Mesothelial cell of epicardium (in vitro differentiated cells): Measurements from ENCODE around the gene APH1A. TPM values are rescaled to one million over a fixed set of nuclear protein-coding genes. Genes with fewer than 3 reads are reported as not detected.
"Not testable (repeated sequence)": the region's sequence is repeated elsewhere in the genome, so short reads cannot be mapped to it uniquely, and the experiment has no call there.

Source experiments
- DNase-seq, 2 experiments: peaks; one replicate each; pipeline ENCODE4 v3.0.0; 2021; ENCODE audit warnings: low spot score in 2 of 2; ENCODE audit not compliant: unreplicated experiment in 2 of 2
- H3K27ac Mint-ChIP-seq: 2 replicates; pipeline ENCODE4 v1.8.0; 2021; ENCODE audit warnings: mixed read lengths
- H3K27me3 Mint-ChIP-seq: 2 replicates; pipeline ENCODE4 v1.8.0; 2021; ENCODE audit warnings: low read depth, mixed read lengths
- H3K36me3 Mint-ChIP-seq: 2 replicates; pipeline ENCODE4 v1.8.0; 2021; ENCODE audit warnings: mixed read lengths
- H3K4me1 Mint-ChIP-seq: 2 replicates; pipeline ENCODE4 v1.8.0; 2021; ENCODE audit warnings: mixed read lengths
- H3K4me3 Mint-ChIP-seq: 2 replicates; pipeline ENCODE4 v1.8.0; 2021; ENCODE audit warnings: mild to moderate bottlenecking, moderate library complexity, mixed read lengths
- H3K9me3 Mint-ChIP-seq: 2 replicates; pipeline ENCODE4 v1.8.0; 2021; ENCODE audit warnings: mixed read lengths
- total RNA-seq: library from RNA; stranded (reverse); gene quantifications from 3 replicates; pipeline ENCODE4 v1.2.1, GENCODE V29; 2021
- TF ChIP-seq, protein P1 (sequence below): fragments of 200-600 bp; sonication (generic); IDR thresholded peaks from one replicate; pipeline ENCODE4 v1.5.0; 2021; ENCODE audit warnings: antibody characterized with exemption; ENCODE audit not compliant: unreplicated experiment

The APH1A gene
- total RNA-seq, 1 donor from 2014 or later: 138 TPM

DNA sequence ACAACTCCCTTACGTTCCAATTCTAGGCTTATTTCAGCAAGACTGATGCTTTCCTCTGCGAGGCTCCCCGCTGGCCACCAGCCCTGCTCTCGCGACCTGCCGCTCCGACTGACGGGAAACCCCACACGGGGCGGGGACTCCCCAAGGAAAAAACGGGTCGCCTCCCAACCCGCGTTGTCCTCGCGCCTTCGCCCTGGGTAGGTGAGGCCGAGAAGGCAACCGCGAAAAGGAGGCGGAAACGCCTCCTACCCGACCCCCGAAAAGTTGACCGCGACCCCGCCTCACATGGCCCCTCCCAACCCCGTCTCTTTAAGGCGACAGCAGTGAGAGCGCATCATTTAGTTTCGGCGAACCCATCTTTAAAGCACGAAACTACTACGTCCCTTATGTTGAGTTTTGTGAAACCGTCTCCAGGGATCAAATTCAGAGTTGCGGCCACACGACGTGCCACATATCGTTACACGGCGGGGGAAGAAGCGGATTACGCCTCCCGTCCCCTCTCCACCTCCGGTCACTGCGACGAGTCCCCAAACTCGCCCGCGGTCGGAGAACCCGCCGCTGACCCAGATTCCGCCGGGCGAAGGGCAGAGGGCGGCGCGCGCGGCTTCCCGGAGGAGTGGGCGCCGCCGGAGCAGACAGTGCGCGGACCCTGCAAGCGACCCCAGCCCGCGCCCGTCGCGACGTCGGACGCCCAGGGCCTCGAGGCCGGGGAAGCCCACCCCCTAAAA, 34.1 kb downstream of the APH1A start:
- H3K4me1 Mint-ChIP-seq: peaks cover 15% of the 10 kb centered on the region
- H3K27me3 Mint-ChIP-seq: no peaks in the 10 kb centered on the region
- H3K36me3 Mint-ChIP-seq: no peaks in the 10 kb centered on the region
- H3K9me3 Mint-ChIP-seq: no peaks in the 10 kb centered on the region
- peak overlapping the region; percentile 98 for H3K27ac Mint-ChIP-seq
- H3K4me3 Mint-ChIP-seq: no peak overlapping the region
- DNase-seq: peak in 1 of 2 experiments; percentile 62
- TF ChIP-seq, protein P1, sequence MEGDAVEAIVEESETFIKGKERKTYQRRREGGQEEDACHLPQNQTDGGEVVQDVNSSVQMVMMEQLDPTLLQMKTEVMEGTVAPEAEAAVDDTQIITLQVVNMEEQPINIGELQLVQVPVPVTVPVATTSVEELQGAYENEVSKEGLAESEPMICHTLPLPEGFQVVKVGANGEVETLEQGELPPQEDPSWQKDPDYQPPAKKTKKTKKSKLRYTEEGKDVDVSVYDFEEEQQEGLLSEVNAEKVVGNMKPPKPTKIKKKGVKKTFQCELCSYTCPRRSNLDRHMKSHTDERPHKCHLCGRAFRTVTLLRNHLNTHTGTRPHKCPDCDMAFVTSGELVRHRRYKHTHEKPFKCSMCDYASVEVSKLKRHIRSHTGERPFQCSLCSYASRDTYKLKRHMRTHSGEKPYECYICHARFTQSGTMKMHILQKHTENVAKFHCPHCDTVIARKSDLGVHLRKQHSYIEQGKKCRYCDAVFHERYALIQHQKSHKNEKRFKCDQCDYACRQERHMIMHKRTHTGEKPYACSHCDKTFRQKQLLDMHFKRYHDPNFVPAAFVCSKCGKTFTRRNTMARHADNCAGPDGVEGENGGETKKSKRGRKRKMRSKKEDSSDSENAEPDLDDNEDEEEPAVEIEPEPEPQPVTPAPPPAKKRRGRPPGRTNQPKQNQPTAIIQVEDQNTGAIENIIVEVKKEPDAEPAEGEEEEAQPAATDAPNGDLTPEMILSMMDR: no peak

DNA sequence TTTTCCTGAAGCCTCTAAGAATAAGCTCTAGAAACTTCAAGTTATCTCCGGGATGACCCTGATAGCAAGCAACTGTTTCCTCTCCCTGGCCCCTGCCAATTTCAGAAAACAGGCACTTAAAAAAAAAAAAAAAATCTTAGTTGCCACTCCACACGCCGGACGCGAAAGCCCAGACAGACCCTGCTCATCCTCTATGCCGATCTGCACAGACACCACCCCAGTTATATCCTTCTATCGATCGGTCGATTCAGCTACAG, 34.6 kb downstream of the APH1A start:
- Mint-ChIP-seq H3K4me3 (no peak overlapping the region), H3K9me3 (no peaks in the 10 kb centered on the region), H3K27me3 (no peaks in the 10 kb centered on the region), H3K4me1 (peaks cover 15% of the 10 kb centered on the region), H3K27ac (peak overlapping the region; percentile 98), H3K36me3 (no peaks in the 10 kb centered on the region)
- TF ChIP-seq, protein P1: no peak
- DNase-seq: no peak

DNA sequence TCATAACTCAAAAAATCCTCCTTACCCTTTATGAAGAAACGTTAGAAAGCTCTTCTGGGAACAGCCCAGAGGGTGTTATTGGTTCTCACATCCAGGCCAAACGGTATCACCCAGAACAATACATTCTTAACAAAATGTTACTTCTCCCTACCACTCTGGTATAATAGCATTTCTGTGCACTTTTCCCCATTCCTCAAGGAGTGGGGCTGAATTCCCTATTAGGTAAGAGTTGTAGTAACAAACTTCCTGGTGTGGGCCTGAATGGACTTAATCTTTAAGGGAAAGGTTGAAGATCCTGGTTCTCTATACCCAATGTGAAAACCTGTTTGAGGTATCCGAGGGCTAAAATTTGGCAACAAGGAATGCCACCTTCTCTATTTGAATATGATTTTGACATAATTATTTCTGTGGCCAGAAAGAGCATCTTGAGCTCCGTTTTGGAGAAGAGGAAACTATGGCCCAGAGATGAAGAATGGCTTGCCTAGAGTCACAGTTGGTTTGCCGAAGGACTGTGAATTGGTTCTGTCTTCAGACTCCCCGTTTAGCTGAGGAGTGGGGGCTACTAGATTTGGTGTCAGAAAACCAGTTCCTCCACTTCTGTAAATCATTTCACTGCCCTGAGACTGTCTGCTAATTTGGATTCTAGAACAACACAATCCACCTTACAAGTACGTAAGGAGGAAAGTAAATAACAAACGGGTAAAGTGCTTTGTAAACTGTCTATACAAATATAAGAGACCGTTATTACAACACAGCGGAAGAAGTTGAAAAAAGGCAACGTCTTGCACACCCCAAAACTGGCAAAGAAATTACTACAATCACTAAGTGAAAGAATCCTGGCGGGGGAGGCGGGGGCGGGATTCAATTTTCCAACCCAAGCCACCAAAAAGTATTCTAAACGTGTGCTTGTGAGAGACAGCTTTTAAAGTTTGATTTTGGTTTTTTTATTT, 35.2 kb downstream of the APH1A start:
- peak overlapping the region; percentile 98 for H3K27ac Mint-ChIP-seq
- no peaks in the 10 kb centered on the region for H3K27me3 Mint-ChIP-seq
- no peak overlapping the region for H3K4me3 Mint-ChIP-seq
- TF ChIP-seq, protein P1: no peak
- no peaks in the 10 kb centered on the region for H3K9me3 Mint-ChIP-seq
- peak in 1 of 2 experiments; percentile 31 for DNase-seq
- H3K36me3 Mint-ChIP-seq: peaks cover 4% of the 10 kb centered on the region
- peaks cover 15% of the 10 kb centered on the region for H3K4me1 Mint-ChIP-seq

DNA sequence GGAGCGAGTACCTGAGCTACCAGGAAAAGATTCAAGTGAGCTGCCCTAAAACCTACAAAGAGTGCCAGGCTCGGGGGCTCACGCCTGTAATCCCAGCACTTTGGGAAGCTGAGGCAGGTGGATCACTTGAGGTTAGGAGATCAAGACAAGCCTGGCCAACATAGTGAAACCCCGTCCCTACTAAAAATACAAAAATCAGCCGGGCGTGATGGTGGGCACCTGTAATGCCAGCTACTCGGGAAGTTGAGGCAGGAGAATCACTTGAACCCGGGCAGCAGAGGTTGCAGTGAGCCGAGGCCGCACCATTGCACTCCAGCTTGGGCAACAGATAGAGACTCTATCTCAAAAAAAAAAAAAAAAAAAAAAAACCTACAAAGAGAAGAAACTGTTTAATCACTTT, 35.9 kb downstream of the APH1A start:
- DNase-seq: peak in 1 of 2 experiments; percentile 27
- Mint-ChIP-seq H3K4me1 (peaks cover 15% of the 10 kb centered on the region), H3K27ac (peak overlapping the region; percentile 98)
- not testable (repeated sequence) for H3K4me3 Mint-ChIP-seq, H3K27me3 Mint-ChIP-seq, H3K36me3 Mint-ChIP-seq, H3K9me3 Mint-ChIP-seq

DNA sequence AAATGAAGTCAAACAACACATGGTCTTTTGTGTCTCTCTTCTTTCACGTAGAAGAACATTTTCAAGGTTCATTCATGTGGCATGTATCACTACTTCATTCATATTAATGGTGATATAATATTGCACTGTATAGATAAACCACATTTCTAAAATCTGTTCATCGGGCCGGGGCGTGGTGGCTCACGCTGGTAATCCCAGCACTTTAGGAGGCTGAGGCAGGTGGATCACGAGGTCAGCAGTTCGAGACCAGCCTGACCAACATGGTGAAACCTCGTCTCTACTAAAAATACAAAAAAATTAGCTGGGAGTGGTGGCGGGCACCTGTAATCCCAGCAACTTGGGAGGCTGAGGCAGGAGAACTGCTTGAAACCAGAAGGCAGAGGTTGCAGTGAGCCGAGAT, 40.6 kb downstream of the APH1A start:
- not testable (repeated sequence) for H3K9me3 Mint-ChIP-seq, H3K27ac Mint-ChIP-seq, H3K4me3 Mint-ChIP-seq, H3K27me3 Mint-ChIP-seq, H3K4me1 Mint-ChIP-seq, DNase-seq
- H3K36me3 Mint-ChIP-seq: peaks cover 35% of the 10 kb centered on the region

DNA sequence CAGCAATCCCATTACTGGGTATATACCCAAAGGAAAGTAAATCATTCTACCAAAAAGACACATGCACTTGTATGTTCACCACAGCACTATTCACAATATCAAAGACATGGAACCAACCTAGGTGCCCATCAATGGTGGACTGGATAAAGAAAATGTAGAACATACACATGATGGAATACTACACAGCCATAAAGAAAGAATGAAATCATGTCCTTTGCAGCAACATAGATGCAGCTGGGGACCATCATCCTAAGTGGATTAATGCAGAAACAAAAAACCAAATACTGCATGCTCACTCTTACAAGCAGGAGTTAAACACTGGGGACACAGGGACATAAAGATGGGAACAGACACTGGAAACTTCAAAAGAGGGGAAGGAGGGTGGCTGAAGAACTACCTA, 41.6 kb downstream of the APH1A start:
- Mint-ChIP-seq H3K27ac (no peak overlapping the region), H3K4me3 (no peak overlapping the region), H3K36me3 (peaks cover 37% of the 10 kb centered on the region), H3K9me3 (no peaks in the 10 kb centered on the region), H3K27me3 (no peaks in the 10 kb centered on the region), H3K4me1 (no peaks in the 10 kb centered on the region)
- no peak for DNase-seq
- TF ChIP-seq, protein P1: no peak
